ENCODE results near the gene MBD3L2B. TPM values are rescaled to one million over a fixed set of nuclear protein-coding genes. Genes with fewer than 3 reads are reported as not detected.
A peak's percentile ranks its signal among the peaks of the same experiment; 100 is the strongest.
"Not testable (repeated sequence)": the region's sequence is repeated elsewhere in the genome, so short reads cannot be mapped to it uniquely, and the experiment has no call there.

The MBD3L2B gene
- total RNA-seq, 6 experiments from 2014 or later, result not detected

DNA sequence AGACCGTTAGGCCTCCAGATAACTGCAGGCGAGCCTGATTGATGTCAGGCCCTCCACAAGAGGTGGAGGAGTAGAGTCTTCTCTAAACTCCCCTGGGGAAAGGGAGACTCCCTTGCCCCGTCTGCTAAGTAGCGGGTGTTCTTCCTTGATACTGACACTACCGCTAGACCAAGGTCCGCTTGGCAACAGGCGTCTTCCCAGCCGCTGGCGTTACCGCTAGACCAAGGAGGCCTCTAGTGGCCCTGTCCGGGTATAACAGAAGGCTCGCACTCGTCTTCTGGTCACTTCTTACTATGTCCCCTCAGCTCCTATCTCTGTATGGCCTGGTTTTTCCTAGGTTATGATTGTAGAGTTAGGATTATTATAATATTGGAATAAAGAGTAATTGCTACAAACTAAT lies 45.9 kb upstream of the MBD3L2B start:
- TF ChIP-seq CTCF (IDR thresholded peaks at IDR 0.05), result peak in 2 of 4 donors; percentile 12 to 21
- H3K36me3 ChIP-seq; H3K27me3 ChIP-seq; intact Hi-C loops (cut with DNase I); H3K4me3 ChIP-seq; H3K9me3 ChIP-seq; ATAC-seq; H3K27ac ChIP-seq: not testable (repeated sequence)
- 27% methylated on average over 7 of the region's 13 CpGs for WGBS (ENCODE audit: insufficient coverage, low coverage, low lambda C conversion rate, missing lambda C conversion rate)
- peaks cover 0 to 10% (median 3%) of the 10 kb centered on the region in 4 donors for H3K4me1 ChIP-seq
- peak in 1 of 3 donors; percentile 26 for DNase-seq

DNA sequence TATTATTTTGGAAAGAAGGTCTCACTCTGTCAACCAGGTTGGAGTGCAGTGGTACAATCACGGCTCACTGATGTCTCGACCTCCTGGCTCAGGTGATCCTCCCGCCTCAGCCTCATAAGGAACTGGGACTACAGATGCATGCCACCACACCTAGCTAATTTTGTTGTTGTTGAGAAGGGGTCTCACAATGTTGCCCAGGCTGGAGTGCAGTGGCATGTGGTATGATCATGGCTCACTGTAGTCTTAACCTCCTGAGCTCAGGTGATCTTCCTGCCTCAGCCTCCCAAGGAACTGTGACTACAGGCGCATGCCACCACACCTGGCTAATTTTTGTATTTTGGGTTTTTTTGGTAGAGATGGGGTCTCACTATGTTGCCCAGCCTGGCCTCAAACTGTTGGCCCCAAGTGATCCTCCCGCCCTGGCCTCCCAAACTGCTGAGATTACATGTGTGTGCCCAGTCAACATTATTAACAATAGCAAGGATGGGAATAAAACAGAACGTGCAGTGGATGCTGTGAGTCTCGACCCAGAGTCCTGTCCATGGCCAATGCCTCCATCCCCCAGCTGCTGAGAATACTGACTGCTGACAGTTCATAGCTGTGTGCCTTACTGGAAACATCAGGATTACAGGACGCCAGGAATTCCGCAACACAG lies 42.7 kb upstream of the MBD3L2B start:
- Histone ChIP-seq H3K27ac (no peak overlapping the region), H3K4me3 (no peak overlapping the region), H3K36me3 (no peaks in the 10 kb centered on the region), H3K9me3 (no peaks in the 10 kb centered on the region), H3K4me1 (no peaks in the 10 kb centered on the region), H3K27me3 (no peaks in the 10 kb centered on the region)
- 83% methylated on average over 1 of the region's 9 CpGs for WGBS (ENCODE audit: insufficient coverage, low coverage, low lambda C conversion rate, missing lambda C conversion rate)
- DNase-seq (no peak), ATAC-seq (no peak)
- TF ChIP-seq CTCF (IDR thresholded peaks at IDR 0.05), result no peak
- no peak for TF ChIP-seq POLR2A (IDR thresholded peaks at IDR 0.05)
- intact Hi-C loops (cut with DNase I), result no loop called here

- Histone ChIP-seq H3K4me1 (no peaks in the 10 kb centered on the region), H3K4me3 (no peak overlapping the region), H3K27ac (no peak overlapping the region), H3K27me3 (no peaks in the 10 kb centered on the region), H3K36me3 (no peaks in the 10 kb centered on the region), H3K9me3 (no peaks in the 10 kb centered on the region)
- no peak for ATAC-seq
- 63% methylated on average over 4 of the region's 4 CpGs for WGBS (ENCODE audit: insufficient coverage, low coverage, low lambda C conversion rate, missing lambda C conversion rate)
- no peak for DNase-seq
- intact Hi-C loops (cut with DNase I), result no loop called here
- TF ChIP-seq CTCF (IDR thresholded peaks at IDR 0.05) (no peak), POLR2A (IDR thresholded peaks at IDR 0.05) (no peak)
Observed at GRCh38 chr19:7063339-7063738, 42.1 kb upstream of the MBD3L2B start.

DNA sequence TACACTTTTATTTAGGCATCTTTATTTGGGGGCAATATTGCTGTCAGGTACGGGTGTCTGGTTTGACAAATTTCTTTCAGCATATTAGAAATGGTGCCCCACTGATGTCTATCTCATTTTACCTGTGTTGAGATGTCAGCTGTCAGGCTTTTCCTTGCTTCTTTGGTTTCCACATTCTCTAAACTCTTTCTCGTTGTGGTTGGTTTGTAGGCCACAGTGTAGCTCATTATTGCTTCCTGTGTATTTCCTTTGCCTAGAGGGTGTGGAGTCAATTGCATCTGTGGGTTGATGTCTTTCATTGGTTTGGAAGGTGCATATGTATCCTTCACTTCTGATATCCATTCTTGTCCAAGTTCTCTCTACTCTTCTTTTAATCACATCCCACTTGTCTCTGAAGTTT lies 38.7 kb upstream of the MBD3L2B start:
- not testable (repeated sequence) for ATAC-seq
- 37% methylated on average over 2 of the region's 2 CpGs for WGBS (ENCODE audit: insufficient coverage, low coverage, low lambda C conversion rate, missing lambda C conversion rate)

DNA sequence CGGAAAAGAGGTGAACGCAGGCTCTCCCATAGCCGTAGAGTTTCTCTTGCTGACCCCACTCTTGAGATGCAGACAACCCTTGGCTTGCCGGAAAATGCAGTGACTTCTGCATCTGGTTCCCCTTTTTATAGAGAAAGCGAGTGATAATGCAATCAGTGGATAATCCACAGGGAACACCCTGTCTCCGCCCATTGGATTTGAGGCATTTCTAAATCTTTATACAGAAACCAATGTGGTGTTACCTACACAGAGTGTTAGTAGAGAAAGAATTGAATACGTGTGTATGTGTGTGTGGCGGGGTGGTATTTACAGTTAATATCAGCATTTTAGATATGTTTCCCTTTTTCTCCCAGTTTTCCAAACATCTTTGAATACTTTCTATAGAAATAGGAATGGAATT lies 37.3 kb upstream of the MBD3L2B start, which contains the start of gene MBD3L3:
Gene MBD3L3, minus strand, starts transcription at position 101 of the 400 bp plus-strand sequence. Its CDS starts 71 bp downstream, at position 30.
- H3K27ac ChIP-seq; DNase-seq; H3K4me1 ChIP-seq; H3K36me3 ChIP-seq; intact Hi-C loops (cut with DNase I); H3K9me3 ChIP-seq; H3K27me3 ChIP-seq; H3K4me3 ChIP-seq; ATAC-seq: not testable (repeated sequence)
- WGBS (ENCODE audit: insufficient coverage, low coverage, low lambda C conversion rate, missing lambda C conversion rate), result no CpG with 5 or more reads among the region's 8 CpGs

More for the DNA sequence above, 38.7 kb upstream of the MBD3L2B start:
- H3K27me3 ChIP-seq; H3K36me3 ChIP-seq; H3K9me3 ChIP-seq; H3K27ac ChIP-seq; H3K4me1 ChIP-seq; H3K4me3 ChIP-seq; DNase-seq; intact Hi-C loops (cut with DNase I): not testable (repeated sequence)

DNA sequence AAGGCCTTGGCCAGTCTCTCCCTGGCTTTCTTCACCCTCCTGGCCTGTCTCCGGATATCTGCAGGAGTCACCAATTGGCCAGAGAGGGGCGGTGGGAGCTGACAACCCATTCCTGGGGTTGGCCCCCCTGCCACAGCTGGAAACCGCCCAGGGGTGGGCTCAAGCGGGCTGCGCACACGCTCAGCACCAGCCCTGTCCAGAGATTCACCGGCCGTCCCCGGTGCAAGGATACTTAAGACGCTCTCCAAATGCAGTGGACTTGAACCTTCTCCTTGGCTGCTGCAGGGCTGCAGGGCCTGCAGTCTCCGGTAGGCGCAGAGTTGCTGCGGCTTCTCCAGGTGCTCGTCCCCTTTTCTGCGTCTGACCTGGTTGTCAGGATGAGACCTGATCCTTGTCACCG lies 35.1 kb upstream of the MBD3L2B start:
- H3K4me3 ChIP-seq; H3K4me1 ChIP-seq; H3K27me3 ChIP-seq; ATAC-seq; H3K36me3 ChIP-seq; H3K9me3 ChIP-seq; DNase-seq; H3K27ac ChIP-seq; intact Hi-C loops (cut with DNase I): not testable (repeated sequence)
- 90% methylated on average over 2 of the region's 16 CpGs for WGBS (ENCODE audit: insufficient coverage, low coverage, low lambda C conversion rate, missing lambda C conversion rate)

DNA sequence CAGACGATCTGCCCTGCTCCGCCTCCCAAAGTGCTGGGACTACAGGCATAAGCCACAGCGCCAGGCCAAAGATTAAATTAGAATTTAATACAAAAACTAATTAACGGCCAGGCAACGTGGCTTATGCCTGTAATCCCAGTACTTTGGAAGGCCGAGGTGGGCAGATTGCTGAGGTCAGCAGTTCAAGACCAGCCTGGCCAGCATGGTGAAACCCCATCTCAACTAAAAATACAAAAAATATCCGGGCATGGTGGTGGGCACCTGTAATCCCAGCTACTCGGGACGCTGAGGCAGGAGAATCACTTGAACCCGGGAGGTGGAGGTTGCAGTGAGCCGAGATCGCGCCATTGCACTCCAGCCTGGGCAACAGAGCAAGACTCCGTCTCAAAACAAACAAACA lies 34.4 kb upstream of the MBD3L2B start:
- 80% methylated on average over 10 of the region's 14 CpGs for WGBS (ENCODE audit: insufficient coverage, low coverage, low lambda C conversion rate, missing lambda C conversion rate)
- not testable (repeated sequence) for ATAC-seq

GRCh38 chr19:7054635-7055368 lies 33.6 kb upstream of the MBD3L2B start:
- H3K27ac ChIP-seq; DNase-seq; H3K27me3 ChIP-seq; H3K36me3 ChIP-seq; H3K4me1 ChIP-seq; H3K9me3 ChIP-seq; intact Hi-C loops (cut with DNase I); ATAC-seq; H3K4me3 ChIP-seq: not testable (repeated sequence)
- 94% methylated on average over 10 of the region's 14 CpGs for WGBS (ENCODE audit: insufficient coverage, low coverage, low lambda C conversion rate, missing lambda C conversion rate)

More for the DNA sequence above, 34.4 kb upstream of the MBD3L2B start:
- intact Hi-C loops (cut with DNase I); H3K4me1 ChIP-seq; H3K27ac ChIP-seq; H3K36me3 ChIP-seq; H3K27me3 ChIP-seq; H3K9me3 ChIP-seq; DNase-seq; H3K4me3 ChIP-seq: not testable (repeated sequence)
